Vagina (tissue), 2 donors: ENCODE data around the gene HMGXB3.

Source experiments
- CTCF ChIP-seq, 3 experiments: fragments of 450-650 bp in 2 of 3; fragments of 200-600 bp in 1 of 3; sonication (generic) in 1 of 3; IDR thresholded peaks; one replicate each; pipeline ENCODE4 v1.5.1; 2017 to 2019; ENCODE audit warnings: antibody characterized with exemption in 3 of 3, mild to moderate bottlenecking in 2 of 3, moderate library complexity in 2 of 3
- POLR2A ChIP-seq, 2 donors: fragments of 450-650 bp; IDR thresholded peaks; one replicate each; pipeline ENCODE4 v1.6.1; 2017; ENCODE audit warnings: antibody characterized with exemption in 2 of 2, mild to moderate bottlenecking in 2 of 2, moderate library complexity in 2 of 2
- POLR2AphosphoS5 ChIP-seq, 2 donors: sonication (generic); formaldehyde crosslinking; IDR thresholded peaks; one replicate each; pipeline ENCODE4 v1.9.0; 2017; ENCODE audit warnings: antibody characterized with exemption in 2 of 2, mild to moderate bottlenecking in 2 of 2, low read depth in 1 of 2; ENCODE audit not compliant: insufficient read depth in 1 of 2

GRCh38 chr5:150015415-150015814 is 14.9 kb downstream of the HMGXB3 start:
- TF ChIP-seq CTCF (IDR thresholded peaks at IDR 0.05) (no peak), POLR2A (IDR thresholded peaks at IDR 0.05) (no peak), POLR2AphosphoS5 (IDR thresholded peaks at IDR 0.05; ENCODE audit: insufficient read depth in 1 of 2, low read depth in 1 of 2) (no peak)
